ENCODE measurements around the gene ZDHHC12. TPM values are rescaled to one million over a fixed set of nuclear protein-coding genes. Genes with fewer than 3 reads are reported as not detected.

The ZDHHC12 gene
- total and polyA plus RNA-seq, 8 donors = 3.5 to 116 (median 58.8) TPM

DNA sequence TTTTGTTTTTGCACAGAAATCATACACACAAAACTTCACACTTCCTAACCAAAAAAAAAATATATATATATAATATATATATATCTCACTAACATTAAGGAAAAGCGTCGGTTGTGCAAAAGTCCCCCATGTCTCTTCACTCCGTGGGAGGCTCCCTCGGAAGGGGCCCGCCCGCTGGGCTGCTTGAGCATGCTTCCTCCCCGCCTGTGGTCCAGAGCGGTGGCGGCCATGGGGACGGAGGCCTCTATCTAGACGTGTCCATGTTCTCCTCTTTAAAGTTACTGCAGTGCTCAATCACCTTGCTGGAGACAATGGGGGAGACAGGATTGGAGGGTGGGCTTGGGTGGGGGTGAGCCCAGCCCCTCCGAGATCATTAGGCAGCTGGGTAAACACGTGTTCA, 7.2 kb upstream of the ZDHHC12 start:
- DNase-seq = no peak
- H3K4me3 ChIP-seq = no peak overlapping the region
- TF ChIP-seq, protein P1, sequence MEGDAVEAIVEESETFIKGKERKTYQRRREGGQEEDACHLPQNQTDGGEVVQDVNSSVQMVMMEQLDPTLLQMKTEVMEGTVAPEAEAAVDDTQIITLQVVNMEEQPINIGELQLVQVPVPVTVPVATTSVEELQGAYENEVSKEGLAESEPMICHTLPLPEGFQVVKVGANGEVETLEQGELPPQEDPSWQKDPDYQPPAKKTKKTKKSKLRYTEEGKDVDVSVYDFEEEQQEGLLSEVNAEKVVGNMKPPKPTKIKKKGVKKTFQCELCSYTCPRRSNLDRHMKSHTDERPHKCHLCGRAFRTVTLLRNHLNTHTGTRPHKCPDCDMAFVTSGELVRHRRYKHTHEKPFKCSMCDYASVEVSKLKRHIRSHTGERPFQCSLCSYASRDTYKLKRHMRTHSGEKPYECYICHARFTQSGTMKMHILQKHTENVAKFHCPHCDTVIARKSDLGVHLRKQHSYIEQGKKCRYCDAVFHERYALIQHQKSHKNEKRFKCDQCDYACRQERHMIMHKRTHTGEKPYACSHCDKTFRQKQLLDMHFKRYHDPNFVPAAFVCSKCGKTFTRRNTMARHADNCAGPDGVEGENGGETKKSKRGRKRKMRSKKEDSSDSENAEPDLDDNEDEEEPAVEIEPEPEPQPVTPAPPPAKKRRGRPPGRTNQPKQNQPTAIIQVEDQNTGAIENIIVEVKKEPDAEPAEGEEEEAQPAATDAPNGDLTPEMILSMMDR (IDR thresholded peaks at IDR 0.05) = no peak
- TF ChIP-seq POLR2A (IDR thresholded peaks at IDR 0.05) = no peak
- TF ChIP-seq POLR2AphosphoS5 (IDR thresholded peaks at IDR 0.05) = no peak
- TF ChIP-seq EP300 (IDR thresholded peaks at IDR 0.05) = no peak
- H3K36me3 ChIP-seq = peaks cover 8 to 59% (median 53%) of the 10 kb centered on the region in 4 donors
- no peak overlapping the region for H3K27ac ChIP-seq
- intact Hi-C loops (cut with DNase I; ENCODE audit: low total_unique reads) = no loop called here
- no peaks in the 10 kb centered on the region for H3K9me3 ChIP-seq
- no peaks in the 10 kb centered on the region for H3K27me3 ChIP-seq
- 89 to 92% (median 91%) methylated on average over 13 of the region's 13 CpGs for WGBS, 5 donors
- H3K4me1 ChIP-seq = peaks cover 0 to 4% (median 0%) of the 10 kb centered on the region in 4 donors

DNA sequence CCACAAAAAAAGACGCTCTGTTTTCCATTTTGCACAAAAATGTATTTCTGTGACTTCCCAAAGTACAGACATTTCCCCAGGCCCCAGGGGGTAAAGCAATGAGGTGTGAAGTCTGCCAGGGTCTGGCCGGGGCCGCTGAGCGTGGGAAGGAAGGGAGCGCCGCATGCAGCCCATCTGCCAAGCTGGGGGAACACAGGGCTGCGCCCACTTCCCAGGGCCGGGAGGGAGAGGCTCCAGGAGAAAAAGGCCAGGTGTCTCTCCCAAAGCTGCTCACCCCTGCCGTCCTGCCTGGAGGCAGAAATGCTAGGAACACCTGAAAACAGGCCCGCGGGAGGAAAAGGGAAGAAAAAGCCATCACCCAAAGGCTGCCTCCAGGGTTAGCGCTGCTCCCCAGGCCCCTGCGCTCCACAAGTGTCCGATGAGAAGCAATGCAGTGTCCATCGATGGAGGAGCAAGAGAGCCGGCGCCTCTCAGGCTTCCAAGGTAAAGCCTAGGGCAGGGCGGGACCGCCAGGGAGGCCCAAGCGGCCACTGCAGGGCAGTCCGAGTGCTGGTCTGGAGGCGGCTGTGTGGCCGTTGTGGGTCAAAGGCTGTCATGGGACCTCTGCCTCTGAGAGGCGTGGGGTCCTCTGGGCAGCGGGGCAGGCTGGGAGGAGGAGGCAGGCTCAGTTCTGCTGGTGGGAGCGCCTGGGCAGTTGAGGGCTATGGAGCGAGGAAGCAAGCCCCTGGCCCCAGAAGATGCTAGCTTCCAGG, 6.0 kb upstream of the ZDHHC12 start:
- TF ChIP-seq POLR2A (IDR thresholded peaks at IDR 0.05) = no peak
- TF ChIP-seq, protein P1 (IDR thresholded peaks at IDR 0.05) = no peak
- TF ChIP-seq EP300 (IDR thresholded peaks at IDR 0.05) = no peak
- no peak for TF ChIP-seq POLR2AphosphoS5 (IDR thresholded peaks at IDR 0.05)
- DNase-seq = no peak
- Histone ChIP-seq H3K4me3 (no peak overlapping the region), H3K9me3 (no peaks in the 10 kb centered on the region), H3K27me3 (no peaks in the 10 kb centered on the region), H3K4me1 (peaks cover 0 to 7% (median 2%) of the 10 kb centered on the region in 4 donors), H3K27ac (no peak overlapping the region), H3K36me3 (peaks cover 8 to 50% (median 46%) of the 10 kb centered on the region in 4 donors)
- intact Hi-C loops (cut with DNase I; ENCODE audit: low total_unique reads) = no loop called here
- 90 to 94% (median 93%) methylated on average over 24 to 27 of the region's 27 CpGs for WGBS, 5 donors

DNA sequence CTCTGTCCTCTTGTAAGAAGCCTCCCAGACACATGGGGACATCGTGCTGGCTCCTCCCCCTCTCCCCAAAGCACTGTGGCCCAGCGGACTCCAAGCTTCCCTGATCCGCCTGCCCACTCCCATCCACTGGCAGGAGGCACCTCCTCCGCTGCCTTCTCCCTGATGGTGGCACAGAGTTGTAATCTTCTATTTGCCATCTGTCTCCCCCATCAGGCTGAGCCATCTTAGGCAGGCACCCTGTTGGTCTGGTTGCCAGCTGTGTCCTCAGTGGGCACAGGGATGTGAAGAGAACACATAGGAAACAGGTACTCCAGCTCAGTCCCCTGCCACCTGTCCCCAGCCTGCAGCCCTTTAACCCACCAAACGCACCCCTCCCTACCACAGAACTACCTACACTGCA, 5.4 kb upstream of the ZDHHC12 start:
- H3K27ac ChIP-seq = no peak overlapping the region
- no peaks in the 10 kb centered on the region for H3K27me3 ChIP-seq
- intact Hi-C loops (cut with DNase I; ENCODE audit: low total_unique reads) = no loop called here

DNA sequence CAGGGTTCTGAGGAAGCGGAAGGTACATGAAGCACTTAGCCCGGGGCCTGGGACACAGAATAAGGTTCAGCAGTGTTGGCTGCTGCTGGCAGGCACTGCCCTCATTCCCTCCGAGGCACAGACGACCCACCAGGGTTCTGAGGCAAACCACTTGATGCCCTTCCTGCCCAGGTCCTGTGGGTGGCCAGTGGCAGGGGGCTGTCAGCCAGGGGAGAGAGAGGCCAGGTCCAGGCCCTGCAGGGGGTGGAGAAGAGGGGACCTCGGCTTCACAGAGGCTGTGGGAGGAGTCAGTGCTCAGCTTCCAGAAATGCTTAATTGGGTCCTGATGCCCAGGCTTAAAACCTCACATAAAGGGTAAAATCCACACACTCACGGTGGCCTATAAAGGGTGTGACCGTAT, 4.4 kb upstream of the ZDHHC12 start:
- intact Hi-C loops (cut with DNase I; ENCODE audit: low total_unique reads) = no loop called here

More for the DNA sequence above, 5.4 kb upstream of the ZDHHC12 start:
- 74 to 85% (median 78%) methylated on average over 5 of the region's 5 CpGs for WGBS, 5 donors
- H3K9me3 ChIP-seq = no peaks in the 10 kb centered on the region
- TF ChIP-seq POLR2AphosphoS5 (IDR thresholded peaks at IDR 0.05) (no peak), EP300 (IDR thresholded peaks at IDR 0.05) (no peak), POLR2A (IDR thresholded peaks at IDR 0.05) (no peak)
- TF ChIP-seq, protein P1 (IDR thresholded peaks at IDR 0.05) = no peak
- peak in 1 of 2 donors; percentile 2 for DNase-seq
- peaks cover 6 to 13% (median 8%) of the 10 kb centered on the region in 4 donors for H3K4me1 ChIP-seq
- H3K4me3 ChIP-seq = no peak overlapping the region
- peaks cover 5 to 44% (median 39%) of the 10 kb centered on the region in 4 donors for H3K36me3 ChIP-seq

More for the DNA sequence above, 4.4 kb upstream of the ZDHHC12 start:
- no peaks in the 10 kb centered on the region for H3K9me3 ChIP-seq
- no peak for TF ChIP-seq POLR2A (IDR thresholded peaks at IDR 0.05)
- no peak for TF ChIP-seq EP300 (IDR thresholded peaks at IDR 0.05)
- TF ChIP-seq, protein P1 (IDR thresholded peaks at IDR 0.05) = no peak
- no peak for TF ChIP-seq POLR2AphosphoS5 (IDR thresholded peaks at IDR 0.05)
- H3K4me3 ChIP-seq = no peak overlapping the region
- H3K36me3 ChIP-seq = peaks cover 4 to 40% (median 37%) of the 10 kb centered on the region in 4 donors
- H3K4me1 ChIP-seq = peaks cover 9 to 17% (median 15%) of the 10 kb centered on the region in 4 donors
- 60 to 78% (median 74%) methylated on average over 7 of the region's 7 CpGs for WGBS, 5 donors
- H3K27ac ChIP-seq = no peak overlapping the region
- DNase-seq = no peak
- no peaks in the 10 kb centered on the region for H3K27me3 ChIP-seq
